Activated T-cell treated with anti-CD3 and anti-CD28 coated beads, Interleukin-2, amount 50 U/mL, for 48 hours (primary cell): ENCODE measurements around the gene PPP1R9B.

ENCODE experiments used
- DNase-seq, 2 experiments: peaks; one replicate each; pipeline ENCODE4 v3.0.0-alpha.2; 2020

PPP1R9B gene

GRCh38 chr17:50153650-50154575, 3.4 kb upstream of the PPP1R9B start:
- no peak for DNase-seq

- no peak for DNase-seq
Measured at GRCh38 chr17:50152736-50153135, 2.3 kb upstream of the PPP1R9B start.

- peak; percentile 74 to 77 for DNase-seq
Measured at GRCh38 chr17:50151937-50152547, 1.6 kb upstream of the PPP1R9B start.

- DNase-seq, result peak; percentile 89 to 91
Measured at GRCh38 chr17:50151041-50151936, 812 bp upstream of the PPP1R9B start.

- peak; percentile 70 to 76 for DNase-seq
Measured at GRCh38 chr17:50149417-50150353, 792 bp downstream of the PPP1R9B start.

- no peak for DNase-seq
Measured at GRCh38 chr17:50149091-50149416, 1.4 kb downstream of the PPP1R9B start.

- DNase-seq, result peak; percentile 83 to 85
Measured at GRCh38 chr17:50148226-50149090, 2.0 kb downstream of the PPP1R9B start.

GRCh38 chr17:50147841-50148225, 2.6 kb downstream of the PPP1R9B start:
- no peak for DNase-seq

- DNase-seq, result no peak
Measured at GRCh38 chr17:50146927-50147665, 3.4 kb downstream of the PPP1R9B start.

- DNase-seq, result no peak
Measured at GRCh38 chr17:50146230-50146926, 4.1 kb downstream of the PPP1R9B start.

GRCh38 chr17:50145532-50146229, 4.8 kb downstream of the PPP1R9B start:
- DNase-seq, result no peak

GRCh38 chr17:50144845-50145531, 5.5 kb downstream of the PPP1R9B start:
- peak in 1 of 2 experiments; percentile 52 for DNase-seq

GRCh38 chr17:50144355-50144754, 6.1 kb downstream of the PPP1R9B start:
- DNase-seq, result no peak

GRCh38 chr17:50143461-50144176, 6.9 kb downstream of the PPP1R9B start:
- no peak for DNase-seq

- DNase-seq, result no peak
Measured at GRCh38 chr17:50141745-50142110, 8.7 kb downstream of the PPP1R9B start.

GRCh38 chr17:50141026-50141744, 9.3 kb downstream of the PPP1R9B start:
- DNase-seq, result no peak
